IPS-11a (cell line): ENCODE measurements around the gene ZNF652.
"Not testable (repeated sequence)": the region's sequence is repeated elsewhere in the genome, so short reads cannot be mapped to it uniquely, and the experiment has no call there.

ENCODE experiments used
- H3K4me3 ChIP-seq: one replicate; pipeline ENCODE4 v1.5.1; 2013; ENCODE audit warnings: low read depth, low read length, control low read depth

ZNF652 gene

GRCh38 chr17:49316889-49317675, 45.0 kb downstream of the ZNF652 start:
- no peak overlapping the region for H3K4me3 ChIP-seq

- no peak overlapping the region for H3K4me3 ChIP-seq
These were observed 45.8 kb downstream of the ZNF652 start for GRCh38 chr17:49316258-49316570.

- H3K4me3 ChIP-seq = no peak overlapping the region
These were observed 46.3 kb downstream of the ZNF652 start for GRCh38 chr17:49315551-49316257.

GRCh38 chr17:49312722-49313121, 49.3 kb downstream of the ZNF652 start:
- H3K4me3 ChIP-seq = no peak overlapping the region

- no peak overlapping the region for H3K4me3 ChIP-seq
These were observed 62.1 kb downstream of the ZNF652 start for GRCh38 chr17:49299996-49300395.

GRCh38 chr17:49298371-49298976, 63.6 kb downstream of the ZNF652 start:
- H3K4me3 ChIP-seq = no peak overlapping the region

GRCh38 chr17:49297141-49297540, 64.9 kb downstream of the ZNF652 start:
- no peak overlapping the region for H3K4me3 ChIP-seq

- H3K4me3 ChIP-seq = no peak overlapping the region
These were observed 67.9 kb downstream of the ZNF652 start for GRCh38 chr17:49294122-49294521.

- H3K4me3 ChIP-seq = no peak overlapping the region
These were observed 69.1 kb downstream of the ZNF652 start for GRCh38 chr17:49292901-49293300.

GRCh38 chr17:49291929-49292328, 70.1 kb downstream of the ZNF652 start:
- no peak overlapping the region for H3K4me3 ChIP-seq

GRCh38 chr17:49290690-49291359, 71.2 kb downstream of the ZNF652 start:
- H3K4me3 ChIP-seq = no peak overlapping the region

GRCh38 chr17:49288388-49288787, 73.7 kb downstream of the ZNF652 start:
- no peak overlapping the region for H3K4me3 ChIP-seq

- H3K4me3 ChIP-seq = no peak overlapping the region
These were observed 74.6 kb downstream of the ZNF652 start for GRCh38 chr17:49287481-49287880.

GRCh38 chr17:49286261-49286973, 75.6 kb downstream of the ZNF652 start:
- not testable (repeated sequence) for H3K4me3 ChIP-seq

- no peak overlapping the region for H3K4me3 ChIP-seq
These were observed 76.3 kb downstream of the ZNF652 start for GRCh38 chr17:49285716-49286115.

GRCh38 chr17:49280918-49281317, 81.1 kb downstream of the ZNF652 start:
- H3K4me3 ChIP-seq = no peak overlapping the region

- no peak overlapping the region for H3K4me3 ChIP-seq
These were observed 82.0 kb downstream of the ZNF652 start for GRCh38 chr17:49280061-49280460.

GRCh38 chr17:49279263-49280015, 82.6 kb downstream of the ZNF652 start:
- not testable (repeated sequence) for H3K4me3 ChIP-seq

- H3K4me3 ChIP-seq = no peak overlapping the region
These were observed 84.0 kb downstream of the ZNF652 start for GRCh38 chr17:49278076-49278475.

GRCh38 chr17:49277638-49278037, 84.4 kb downstream of the ZNF652 start:
- no peak overlapping the region for H3K4me3 ChIP-seq
